ENCODE results near the gene GRIA3. TPM values are rescaled to one million over a fixed set of nuclear protein-coding genes. Genes with fewer than 3 reads are reported as not detected.
"Not testable (repeated sequence)": the region's sequence is repeated elsewhere in the genome, so short reads cannot be mapped to it uniquely, and the experiment has no call there.

Gene GRIA3
- total RNA-seq, 1 experiment from 2014 or later, result 1.4 TPM

- Histone ChIP-seq H3K27ac (ENCODE audit: insufficient read length, low read depth, low read length) (no peak overlapping the region), H2BK20ac (ENCODE audit: low read depth, low read length, poor library complexity, severe bottlenecking) (no peak overlapping the region), H3K27me3 (ENCODE audit: insufficient read depth, low read length) (no peaks in the 10 kb centered on the region), H4K20me1 (ENCODE audit: control insufficient read depth, insufficient read depth, insufficient read length) (no peaks in the 10 kb centered on the region), H3K4me1 (ENCODE audit: insufficient read depth, low read length) (no peaks in the 10 kb centered on the region), H3K79me1 (ENCODE audit: insufficient read depth, low read depth, low read length, poor library complexity, severe bottlenecking) (no peaks in the 10 kb centered on the region), H3T11ph (ENCODE audit: low read length) (no peak overlapping the region), H2AFZ (ENCODE audit: low read length) (no peak overlapping the region), H4K91ac (ENCODE audit: insufficient read length, low read depth, low read length) (no peak overlapping the region), H3K23me2 (ENCODE audit: insufficient read length, low read depth, low read length, poor library complexity, severe bottlenecking) (no peaks in the 10 kb centered on the region), H3K4ac (ENCODE audit: low read depth, low read length) (no peak overlapping the region), H3K9ac (ENCODE audit: extremely low read depth, insufficient read length, low read length) (peak overlapping the region; percentile 8), H2BK12ac (ENCODE audit: insufficient read length, low read depth, low read length) (no peak overlapping the region), H3K79me2 (ENCODE audit: insufficient read depth, low read length) (no peaks in the 10 kb centered on the region), H2BK120ac (ENCODE audit: low read depth, low read length, poor library complexity, severe bottlenecking) (no peak overlapping the region), H4K8ac (replicated peaks; ENCODE audit: insufficient read length, low read depth, low read length) (no peak overlapping the region), H3K9me3 (ENCODE audit: control insufficient read depth, low read depth, low read length) (peaks cover 15% of the 10 kb centered on the region), H2AK5ac (ENCODE audit: insufficient read length, low read length) (no peak overlapping the region), H2BK15ac (ENCODE audit: low read depth, low read length) (no peak overlapping the region), H4K5ac (ENCODE audit: insufficient read length, low read depth, low read length) (no peak overlapping the region), H2BK5ac (ENCODE audit: insufficient read length, low read length) (no peak overlapping the region), H3K23ac (ENCODE audit: insufficient read length, low read depth, low read length) (no peak overlapping the region), H3K14ac (ENCODE audit: insufficient read depth, low read length) (no peak overlapping the region), H3K4me2 (ENCODE audit: insufficient read depth, insufficient read length, low read length) (no peak overlapping the region), H3K56ac (ENCODE audit: insufficient read length, low read depth, low read length) (no peak overlapping the region), H3K18ac (ENCODE audit: insufficient read length, low read depth, low read length) (no peak overlapping the region)
- peaks cover 14% of the 10 kb centered on the region in 2 experiments for H3K4me1 Mint-ChIP-seq
- no peak for TF ChIP-seq CTCF (conservative IDR thresholded peaks at IDR 0.05)
- H3K36me3 Mint-ChIP-seq (ENCODE audit: insufficient read depth in 1 of 3, low read depth in 3 of 3), result no peaks in the 10 kb centered on the region
- H3K4me3 Mint-ChIP-seq, result no peak overlapping the region
- peaks cover 1% of the 10 kb centered on the region; the same call in 1 of the 2 replicates for H3K27me3 Mint-ChIP-seq (ENCODE audit: low read depth)
- no CpG with 5 or more reads among the region's 5 CpGs for WGBS (ENCODE audit: extremely low coverage, insufficient read length, low lambda C conversion rate)
- H3K9me3 Mint-ChIP-seq, result peaks cover 6 to 59% of the 10 kb centered on the region in 2 experiments; a peak in 4 of 5 replicates
- H3K27ac Mint-ChIP-seq, result peak overlapping the region in 1 of 3 experiments; percentile 35; a peak in 2 of 7 replicates
- no peak for DNase-seq
Observed at GRCh38 chrX:123436512-123437136, 252.5 kb downstream of the GRIA3 start.

GRCh38 chrX:123439926-123440325, 255.8 kb downstream of the GRIA3 start:
- H3K27ac ChIP-seq (ENCODE audit: insufficient read length, low read depth, low read length); H2BK15ac ChIP-seq (ENCODE audit: low read depth, low read length); H4K91ac ChIP-seq (ENCODE audit: insufficient read length, low read depth, low read length); H2AK5ac ChIP-seq (ENCODE audit: insufficient read length, low read length); H3K79me1 ChIP-seq (ENCODE audit: insufficient read depth, low read depth, low read length, poor library complexity, severe bottlenecking); H3K27me3 ChIP-seq (ENCODE audit: insufficient read depth, low read length); H3K14ac ChIP-seq (ENCODE audit: insufficient read depth, low read length); H3K4me1 ChIP-seq (ENCODE audit: insufficient read depth, low read length); H3K27me3 Mint-ChIP-seq (ENCODE audit: low read depth); H2AFZ ChIP-seq (ENCODE audit: low read length); H3K23ac ChIP-seq (ENCODE audit: insufficient read length, low read depth, low read length); H3K9ac ChIP-seq (ENCODE audit: extremely low read depth, insufficient read length, low read length); DNase-seq; H3K79me2 ChIP-seq (ENCODE audit: insufficient read depth, low read length); H3K4me3 Mint-ChIP-seq; H2BK20ac ChIP-seq (ENCODE audit: low read depth, low read length, poor library complexity, severe bottlenecking); H3K23me2 ChIP-seq (ENCODE audit: insufficient read length, low read depth, low read length, poor library complexity, severe bottlenecking); H4K20me1 ChIP-seq (ENCODE audit: control insufficient read depth, insufficient read depth, insufficient read length); H3K56ac ChIP-seq (ENCODE audit: insufficient read length, low read depth, low read length); H4K5ac ChIP-seq (ENCODE audit: insufficient read length, low read depth, low read length); H3K4ac ChIP-seq (ENCODE audit: low read depth, low read length); H2BK5ac ChIP-seq (ENCODE audit: insufficient read length, low read length); H3K4me2 ChIP-seq (ENCODE audit: insufficient read depth, insufficient read length, low read length); H3T11ph ChIP-seq (ENCODE audit: low read length); H4K8ac ChIP-seq (replicated peaks; ENCODE audit: insufficient read length, low read depth, low read length); H3K18ac ChIP-seq (ENCODE audit: insufficient read length, low read depth, low read length); H3K36me3 Mint-ChIP-seq (ENCODE audit: insufficient read depth in 1 of 3, low read depth in 3 of 3); H2BK12ac ChIP-seq (ENCODE audit: insufficient read length, low read depth, low read length); H2BK120ac ChIP-seq (ENCODE audit: low read depth, low read length, poor library complexity, severe bottlenecking); H3K27ac Mint-ChIP-seq: not testable (repeated sequence)
- no CpG with 5 or more reads among the region's 3 CpGs for WGBS (ENCODE audit: extremely low coverage, insufficient read length, low lambda C conversion rate)
- H3K9me3 Mint-ChIP-seq, result peaks cover 6 to 71% of the 10 kb centered on the region in 2 experiments; a peak in 4 of 5 replicates
- H3K9me3 ChIP-seq (ENCODE audit: control insufficient read depth, low read depth, low read length), result peaks cover 24% of the 10 kb centered on the region
- H3K4me1 Mint-ChIP-seq, result peaks cover 16% of the 10 kb centered on the region in 2 experiments

Measured in H9 (cell line).